NCI-H1930 (cell line): ENCODE measurements around the gene RPS6KL1.

Source experiments
- DNase-seq, 2 experiments: peaks; one replicate each; lab custom pipeline; 2025; lab: John Stamatoyannopoulos, UW

Gene RPS6KL1

DNA sequence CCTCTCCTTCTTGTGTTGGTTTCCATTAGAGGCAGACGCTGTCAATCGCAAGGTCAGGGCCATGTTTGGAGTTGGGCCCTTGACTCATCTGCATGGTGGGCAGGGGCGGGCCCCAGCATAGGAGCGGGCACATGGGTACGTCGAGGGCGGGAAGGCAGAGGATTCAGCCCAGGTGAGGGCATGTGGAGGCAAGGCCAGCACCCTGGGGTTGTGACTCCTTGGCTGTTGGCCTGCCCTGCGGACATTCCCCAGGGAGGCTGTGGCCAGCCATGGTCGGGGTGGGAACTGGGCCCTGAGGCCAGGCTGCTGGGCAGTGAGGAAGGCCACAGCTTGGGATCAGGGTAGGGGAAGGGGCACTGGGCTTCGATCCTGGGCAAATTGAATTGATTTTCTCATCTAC, 10.3 kb downstream of the RPS6KL1 start:
- no peak for DNase-seq

DNA sequence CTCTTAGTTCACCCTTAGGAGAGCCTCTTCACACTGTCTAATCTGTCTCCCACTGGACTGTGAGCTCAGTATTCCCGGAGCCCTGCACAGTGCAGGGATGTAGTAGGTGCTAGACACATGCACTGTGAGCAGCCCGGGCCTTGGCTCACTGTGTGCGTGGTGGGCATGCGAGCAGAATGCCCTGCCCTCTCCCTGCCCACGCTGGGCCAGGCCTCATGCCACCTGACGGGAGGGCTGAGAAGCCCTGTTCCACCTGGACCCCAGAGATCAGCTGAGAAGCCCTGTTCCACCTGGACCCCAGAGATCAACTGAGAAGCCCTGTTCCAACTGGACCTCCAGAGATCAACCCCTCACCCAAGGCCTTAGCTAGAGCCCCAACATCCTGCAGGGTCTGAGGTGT, 10.9 kb downstream of the RPS6KL1 start:
- DNase-seq = no peak

GRCh38 chr14:74911704-74912103, 11.4 kb downstream of the RPS6KL1 start:
- DNase-seq = no peak

GRCh38 chr14:74911221-74911620, 11.8 kb downstream of the RPS6KL1 start:
- no peak for DNase-seq

- DNase-seq = no peak
Observed at GRCh38 chr14:74910556-74910955, 12.5 kb downstream of the RPS6KL1 start.

DNA sequence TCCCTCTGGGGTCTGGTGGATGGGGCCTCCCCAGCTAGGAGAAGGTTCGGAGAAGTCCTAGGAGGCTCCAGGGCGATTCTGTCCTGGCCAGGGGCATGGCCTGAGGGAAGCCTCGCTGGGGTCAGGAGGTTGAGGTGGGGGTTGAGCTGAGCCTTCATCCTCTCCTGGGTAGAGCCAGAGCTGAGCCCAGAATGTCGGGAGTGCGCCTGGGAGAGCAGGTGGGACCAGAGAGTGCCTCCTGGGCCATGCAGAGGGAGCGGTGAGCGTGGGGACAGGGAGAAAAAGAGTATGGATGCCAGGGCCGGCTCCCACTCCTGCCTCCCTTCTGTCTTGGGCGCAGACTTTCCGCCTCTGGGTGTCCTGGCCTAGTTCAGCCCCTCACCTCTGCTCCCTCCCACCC, 13.1 kb downstream of the RPS6KL1 start:
- no peak for DNase-seq

- no peak for DNase-seq
Observed at GRCh38 chr14:74909501-74909900, 13.6 kb downstream of the RPS6KL1 start.

- DNase-seq = no peak
Observed at GRCh38 chr14:74908861-74909341, 14.2 kb downstream of the RPS6KL1 start.

DNA sequence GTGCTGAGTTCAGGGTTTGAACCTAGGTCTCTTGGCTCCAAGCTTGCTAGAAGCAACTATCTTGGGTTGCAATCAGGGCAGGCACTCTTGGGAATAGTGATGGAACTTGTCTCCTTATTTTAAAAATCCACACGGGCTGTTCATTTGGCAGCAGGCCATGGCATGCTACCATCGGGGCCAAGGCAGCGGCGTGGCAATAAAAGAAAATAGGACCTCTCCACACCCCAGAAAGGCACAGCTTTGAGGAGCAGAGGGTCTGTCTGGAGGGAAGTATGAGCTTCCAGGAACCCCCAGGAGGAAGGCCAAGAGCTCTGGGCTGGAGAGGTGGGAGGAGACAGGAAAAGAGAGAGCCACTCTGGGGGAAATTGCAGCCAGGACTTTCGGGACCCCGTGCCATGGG, 15.3 kb downstream of the RPS6KL1 start:
- no peak for DNase-seq

GRCh38 chr14:74906925-74907521, 16.0 kb downstream of the RPS6KL1 start:
- DNase-seq = no peak

GRCh38 chr14:74905595-74906142, 17.4 kb downstream of the RPS6KL1 start:
- peak in 1 of 2 experiments; percentile 39 for DNase-seq

- DNase-seq = no peak
Observed at GRCh38 chr14:74904635-74905503, 18.2 kb downstream of the RPS6KL1 start.

- DNase-seq = no peak
Observed at GRCh38 chr14:74902941-74903705, 19.9 kb downstream of the RPS6KL1 start.

DNA sequence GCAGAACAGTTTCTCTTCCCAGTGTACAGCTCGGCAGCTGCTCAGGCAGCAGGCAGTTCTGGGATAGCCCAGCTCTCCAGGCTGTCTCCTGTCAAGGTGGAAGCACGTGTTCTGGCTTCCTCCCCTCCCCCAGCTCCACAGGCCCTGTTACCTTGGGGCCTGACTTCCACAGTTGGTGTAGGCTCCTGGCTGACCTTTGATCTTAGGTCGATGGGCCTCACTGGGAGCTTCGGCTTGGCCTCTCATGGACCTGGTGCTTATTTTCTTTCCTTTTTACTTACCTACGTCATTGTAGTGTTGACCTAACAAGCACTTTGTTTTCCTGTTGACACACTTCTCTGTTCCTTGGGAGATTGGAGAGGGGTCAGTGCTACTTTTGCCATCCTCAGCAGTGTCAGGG, 24.4 kb downstream of the RPS6KL1 start:
- no peak for DNase-seq

- DNase-seq = no peak
Observed at GRCh38 chr14:74898083-74898482, 25.0 kb downstream of the RPS6KL1 start.

- no peak for DNase-seq
Observed at GRCh38 chr14:74897642-74898041, 25.4 kb downstream of the RPS6KL1 start.

DNA sequence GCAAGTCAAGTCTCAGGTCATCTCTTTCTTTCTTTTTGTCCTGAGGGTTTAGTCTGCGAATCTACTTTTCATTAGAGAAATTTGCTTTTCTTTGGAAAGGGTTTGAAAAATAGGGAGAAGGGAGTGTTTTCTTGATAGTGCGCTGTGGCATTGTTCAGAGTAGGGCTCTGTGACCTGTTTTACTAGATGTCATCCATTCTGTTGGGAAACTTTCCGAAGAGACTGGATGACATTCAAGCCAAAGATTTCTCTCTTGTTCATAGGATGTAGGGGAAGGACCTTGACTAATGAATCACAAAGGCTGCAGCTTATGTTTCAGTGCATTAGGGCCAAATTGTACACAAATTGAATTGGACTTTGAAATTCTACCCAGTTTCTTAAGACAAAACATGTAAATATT, 26.7 kb downstream of the RPS6KL1 start:
- no peak for DNase-seq

- DNase-seq = no peak
Observed at GRCh38 chr14:74893614-74894091, 29.4 kb downstream of the RPS6KL1 start.

GRCh38 chr14:74892745-74893144, 30.3 kb downstream of the RPS6KL1 start:
- no peak for DNase-seq

DNA sequence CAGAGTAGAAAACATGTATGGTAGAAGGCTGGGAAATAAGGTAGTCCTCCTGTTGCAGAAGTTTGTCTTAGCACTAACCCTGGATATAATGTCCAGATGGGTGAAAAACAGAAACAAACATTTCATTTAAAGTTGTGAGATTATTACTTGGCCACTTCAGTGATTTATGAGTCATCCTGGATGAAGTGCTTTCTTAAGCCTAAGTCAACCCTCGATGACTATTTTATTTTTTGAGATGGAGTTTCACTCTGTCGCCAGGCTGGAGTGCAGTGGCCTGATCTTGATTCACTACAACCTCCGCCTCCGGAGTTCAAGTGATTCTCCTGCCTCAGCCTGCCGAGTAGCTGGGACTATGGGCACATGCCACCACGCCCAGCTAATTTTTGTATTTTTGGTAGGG, 31.2 kb downstream of the RPS6KL1 start:
- no peak for DNase-seq

GRCh38 chr14:74890262-74890661, 32.8 kb downstream of the RPS6KL1 start:
- DNase-seq = no peak
